Astrocyte (in vitro differentiated cells and primary cell): Measurements from ENCODE around the gene ZHX3.

Experiments
- EZH2 ChIP-seq: IDR thresholded peaks from 2 replicates; pipeline ENCODE4 v1.6.1; 2012; ENCODE audit warnings: mild to moderate bottlenecking, low read length, inconsistent platforms; ENCODE audit not compliant: insufficient read depth
- TF ChIP-seq, protein P1 (sequence below): IDR thresholded peaks from 2 replicates; pipeline ENCODE4 v1.5.1; 2011; ENCODE audit warnings: low read depth, mild to moderate bottlenecking, inconsistent platforms, low read length, moderate library complexity; ENCODE audit not compliant: insufficient read depth

DNA sequence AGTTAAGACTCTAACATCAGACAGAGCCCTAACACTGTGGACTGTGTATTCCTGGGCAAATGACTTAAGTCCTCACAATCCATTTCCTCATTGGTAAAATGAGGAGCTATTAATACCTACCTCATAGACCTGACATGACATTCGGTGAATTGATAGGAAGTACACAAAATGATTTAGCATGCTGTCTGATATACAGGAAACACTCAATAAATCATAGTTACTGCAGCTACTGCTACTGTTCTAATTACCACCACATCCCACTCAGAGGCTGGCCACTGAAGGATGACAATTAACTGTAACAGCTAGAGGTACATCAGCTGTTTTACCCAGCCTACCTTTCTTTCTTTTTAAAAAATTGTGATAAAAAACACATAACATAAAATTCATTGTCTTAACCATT lies 92.4 kb downstream of the ZHX3 start:
- TF ChIP-seq, protein P1, sequence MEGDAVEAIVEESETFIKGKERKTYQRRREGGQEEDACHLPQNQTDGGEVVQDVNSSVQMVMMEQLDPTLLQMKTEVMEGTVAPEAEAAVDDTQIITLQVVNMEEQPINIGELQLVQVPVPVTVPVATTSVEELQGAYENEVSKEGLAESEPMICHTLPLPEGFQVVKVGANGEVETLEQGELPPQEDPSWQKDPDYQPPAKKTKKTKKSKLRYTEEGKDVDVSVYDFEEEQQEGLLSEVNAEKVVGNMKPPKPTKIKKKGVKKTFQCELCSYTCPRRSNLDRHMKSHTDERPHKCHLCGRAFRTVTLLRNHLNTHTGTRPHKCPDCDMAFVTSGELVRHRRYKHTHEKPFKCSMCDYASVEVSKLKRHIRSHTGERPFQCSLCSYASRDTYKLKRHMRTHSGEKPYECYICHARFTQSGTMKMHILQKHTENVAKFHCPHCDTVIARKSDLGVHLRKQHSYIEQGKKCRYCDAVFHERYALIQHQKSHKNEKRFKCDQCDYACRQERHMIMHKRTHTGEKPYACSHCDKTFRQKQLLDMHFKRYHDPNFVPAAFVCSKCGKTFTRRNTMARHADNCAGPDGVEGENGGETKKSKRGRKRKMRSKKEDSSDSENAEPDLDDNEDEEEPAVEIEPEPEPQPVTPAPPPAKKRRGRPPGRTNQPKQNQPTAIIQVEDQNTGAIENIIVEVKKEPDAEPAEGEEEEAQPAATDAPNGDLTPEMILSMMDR, result no peak
- no peak for TF ChIP-seq EZH2
